Measurements from ENCODE around the gene PKN3.
"Not testable (repeated sequence)": the region's sequence is repeated elsewhere in the genome, so short reads cannot be mapped to it uniquely, and the experiment has no call there.

PKN3 gene

GRCh38 chr9:128702445-128702948 is at the start of gene PKN3:
Gene PKN3, plus strand, starts transcription at chr9:128702503. Its CDS starts 413 bp downstream, at chr9:128702916.
- FAIRE-seq (no peak), DNase-seq (ENCODE audit: insufficient read length, low spot score) (peak; percentile 99)
- TF ChIP-seq POLR2A (IDR thresholded peaks at IDR 0.05; ENCODE audit: low read depth, low read length) = no peak

GRCh38 chr9:128653908-128654307 is 48.4 kb upstream of the PKN3 start:
- FAIRE-seq = no peak

DNA sequence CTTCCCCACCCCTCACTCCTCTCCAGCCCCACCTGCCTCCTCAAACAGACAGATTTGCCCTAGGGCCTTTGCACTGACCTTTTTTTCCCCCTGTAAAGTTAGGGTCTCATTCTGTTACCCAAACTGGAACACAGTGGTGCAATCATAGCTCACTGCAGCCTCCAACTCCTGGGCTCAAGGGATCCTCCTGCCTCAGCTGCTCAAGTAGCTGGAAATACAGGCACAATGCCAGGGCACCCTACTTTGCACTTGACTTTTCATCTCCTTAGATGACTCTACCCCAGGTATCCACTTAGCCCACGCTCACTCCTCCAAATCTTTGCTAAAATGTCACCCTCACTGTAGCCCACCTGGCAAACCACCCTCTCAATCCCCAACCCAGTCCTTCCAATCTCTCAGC is 47.8 kb upstream of the PKN3 start:
- no peak for TF ChIP-seq POLR2A (IDR thresholded peaks at IDR 0.05; ENCODE audit: low read depth, low read length)
- FAIRE-seq (no peak), DNase-seq (ENCODE audit: insufficient read length, low spot score) (no peak)

More at GRCh38 chr9:128653908-128654307, 48.4 kb upstream of the PKN3 start:
- no peak for DNase-seq (ENCODE audit: insufficient read length, low spot score)
- no peak for TF ChIP-seq POLR2A (IDR thresholded peaks at IDR 0.05; ENCODE audit: low read depth, low read length)

DNA sequence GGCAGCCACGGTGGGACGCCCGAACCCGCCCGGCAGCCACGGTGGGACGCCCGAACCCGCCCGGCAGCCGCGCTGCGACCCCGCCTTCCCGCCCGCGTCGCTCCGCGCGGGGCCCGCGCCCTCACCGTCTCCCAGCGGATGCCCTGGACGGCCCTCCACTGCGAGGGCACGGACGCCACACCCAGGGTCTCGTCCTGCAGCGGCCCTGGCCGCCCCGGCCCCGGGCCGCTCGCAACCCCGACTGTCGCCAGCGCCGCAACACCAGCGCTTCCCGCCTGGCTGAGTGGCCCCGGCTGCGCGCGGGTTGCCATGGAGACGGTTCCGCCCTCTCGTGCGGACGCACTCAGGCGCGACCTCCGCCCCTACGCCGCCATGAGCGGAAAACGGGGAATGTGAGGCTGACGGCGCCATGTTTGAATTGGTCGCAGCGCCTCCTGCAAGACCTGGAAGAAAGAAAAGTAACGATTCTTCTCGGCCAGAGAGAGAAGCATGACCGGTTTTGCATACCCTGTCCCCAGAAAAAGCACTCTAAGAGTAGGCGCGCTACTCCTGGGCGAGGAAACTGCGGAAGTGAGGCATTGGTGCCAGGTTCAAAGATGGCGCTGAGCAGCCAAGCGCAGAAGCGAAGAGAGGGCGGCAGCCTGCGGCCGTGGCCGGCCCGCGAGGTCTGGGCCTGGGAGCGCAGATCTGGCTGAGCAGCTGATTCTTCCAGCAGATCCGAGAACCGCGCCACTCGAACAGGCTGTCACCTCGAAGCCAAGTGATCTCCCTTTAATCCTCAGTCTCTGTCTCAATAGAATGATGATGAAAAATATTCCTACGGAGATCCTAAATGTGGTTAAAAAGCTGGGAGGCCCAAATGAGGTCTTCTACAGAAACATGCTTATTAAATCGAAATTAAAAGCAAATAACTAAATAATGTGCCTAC is 45.6 kb upstream of the PKN3 start, which contains the start of gene DYNC2I2:
DYNC2I2 (minus strand) TSS at position 432 of the 928 bp plus-strand sequence; CDS start at position 311, 121 bp downstream.
- FAIRE-seq (no peak), DNase-seq (ENCODE audit: insufficient read length, low spot score) (peak; percentile 99)
- peak; percentile 95 for TF ChIP-seq POLR2A (IDR thresholded peaks at IDR 0.05; ENCODE audit: low read depth, low read length)

DNA sequence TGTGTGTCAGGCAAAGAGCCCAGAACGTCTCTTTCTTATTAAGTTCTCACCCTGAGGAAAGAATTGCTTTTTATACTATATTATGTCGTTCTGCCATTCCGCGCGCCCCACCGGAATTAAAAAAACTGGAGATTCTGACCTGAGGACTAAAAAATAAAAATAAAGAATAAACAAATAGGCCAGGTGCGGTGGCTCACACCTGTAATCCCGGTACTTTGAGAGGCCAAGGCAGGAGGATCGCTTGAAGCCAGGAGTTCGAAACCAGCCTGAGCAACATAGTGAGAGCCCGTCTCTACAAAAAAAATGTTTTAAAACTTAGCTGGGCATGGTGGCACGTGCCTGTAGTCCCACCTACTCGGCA is 45.0 kb upstream of the PKN3 start:
- no peak for TF ChIP-seq POLR2A (IDR thresholded peaks at IDR 0.05; ENCODE audit: low read depth, low read length)
- FAIRE-seq (no peak), DNase-seq (ENCODE audit: insufficient read length, low spot score) (no peak)

DNA sequence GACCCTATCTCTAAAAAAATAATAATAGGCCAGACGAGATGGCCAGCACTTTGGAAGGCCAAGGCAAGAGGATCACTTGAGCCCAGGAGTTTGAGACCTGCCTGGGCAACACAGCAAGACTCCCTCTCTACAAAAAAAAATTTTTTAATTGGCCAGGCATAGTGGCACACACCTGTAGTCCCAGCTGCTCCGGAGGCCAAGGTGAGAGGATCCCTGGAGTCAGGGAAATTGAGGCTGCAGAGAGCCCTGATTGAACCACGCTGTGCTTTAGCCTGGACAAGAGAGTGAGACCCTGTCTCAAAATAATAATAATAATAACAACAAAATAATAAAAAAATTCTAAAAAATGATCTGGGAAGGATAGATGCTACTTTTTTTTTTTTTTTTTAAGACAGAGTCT is 44.5 kb upstream of the PKN3 start:
- FAIRE-seq = no peak
- no peak for TF ChIP-seq POLR2A (IDR thresholded peaks at IDR 0.05; ENCODE audit: low read depth, low read length)
- no peak for DNase-seq (ENCODE audit: insufficient read length, low spot score)

DNA sequence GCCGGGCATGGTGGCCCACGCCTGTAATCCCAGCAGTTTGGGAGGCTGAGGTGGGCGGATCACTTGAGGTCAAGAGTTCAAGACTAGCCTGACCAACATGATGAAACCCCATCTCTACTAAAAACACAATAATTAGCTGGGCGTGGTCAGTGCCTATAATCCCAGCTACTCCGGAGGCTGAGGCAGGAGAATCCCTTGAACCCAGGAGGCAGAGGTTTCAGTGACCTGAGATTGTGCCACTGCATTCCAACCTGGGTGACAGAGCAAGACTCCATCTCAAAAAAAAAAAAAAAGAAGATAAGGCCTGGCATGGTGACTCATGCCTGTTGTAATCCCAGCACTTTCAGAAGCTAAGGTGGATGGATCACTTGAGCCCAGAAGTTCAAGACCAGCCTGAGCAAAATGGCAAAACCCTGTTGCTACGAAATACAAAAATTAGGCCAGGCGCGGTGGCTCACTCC is 35.8 kb upstream of the PKN3 start:
- FAIRE-seq; DNase-seq (ENCODE audit: insufficient read length, low spot score): not testable (repeated sequence)

DNA sequence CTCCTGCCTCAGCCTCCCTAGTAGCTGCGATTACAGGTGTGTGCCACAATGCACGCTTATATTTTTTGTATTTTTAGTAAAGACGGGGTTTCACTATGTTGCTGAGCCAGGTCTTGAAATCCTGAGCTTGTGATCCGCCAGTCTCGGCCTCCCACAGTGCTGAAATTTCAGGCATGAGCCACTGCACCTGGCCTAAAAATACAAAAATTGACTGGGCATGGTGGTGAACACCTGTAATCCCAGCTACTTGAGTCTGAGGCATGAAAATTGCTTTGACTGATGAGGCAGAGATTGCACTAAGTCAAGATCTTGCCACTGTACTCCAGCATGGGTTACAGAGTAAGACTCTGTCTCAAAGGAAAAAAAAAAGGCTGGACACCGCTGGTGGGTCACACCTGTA is 32.5 kb upstream of the PKN3 start:
- no peak for DNase-seq (ENCODE audit: insufficient read length, low spot score)
- TF ChIP-seq POLR2A (IDR thresholded peaks at IDR 0.05; ENCODE audit: low read depth, low read length) = no peak
- no peak for FAIRE-seq

- DNase-seq (ENCODE audit: insufficient read length, low spot score) (no peak), FAIRE-seq (no peak)
- no peak for TF ChIP-seq POLR2A (IDR thresholded peaks at IDR 0.05; ENCODE audit: low read depth, low read length)
Measured at GRCh38 chr9:128675382-128675781, 26.9 kb upstream of the PKN3 start.

GRCh38 chr9:128677794-128678193 is 24.5 kb upstream of the PKN3 start:
- TF ChIP-seq POLR2A (IDR thresholded peaks at IDR 0.05; ENCODE audit: low read depth, low read length) = no peak
- no peak for FAIRE-seq
- DNase-seq (ENCODE audit: insufficient read length, low spot score) = no peak

DNA sequence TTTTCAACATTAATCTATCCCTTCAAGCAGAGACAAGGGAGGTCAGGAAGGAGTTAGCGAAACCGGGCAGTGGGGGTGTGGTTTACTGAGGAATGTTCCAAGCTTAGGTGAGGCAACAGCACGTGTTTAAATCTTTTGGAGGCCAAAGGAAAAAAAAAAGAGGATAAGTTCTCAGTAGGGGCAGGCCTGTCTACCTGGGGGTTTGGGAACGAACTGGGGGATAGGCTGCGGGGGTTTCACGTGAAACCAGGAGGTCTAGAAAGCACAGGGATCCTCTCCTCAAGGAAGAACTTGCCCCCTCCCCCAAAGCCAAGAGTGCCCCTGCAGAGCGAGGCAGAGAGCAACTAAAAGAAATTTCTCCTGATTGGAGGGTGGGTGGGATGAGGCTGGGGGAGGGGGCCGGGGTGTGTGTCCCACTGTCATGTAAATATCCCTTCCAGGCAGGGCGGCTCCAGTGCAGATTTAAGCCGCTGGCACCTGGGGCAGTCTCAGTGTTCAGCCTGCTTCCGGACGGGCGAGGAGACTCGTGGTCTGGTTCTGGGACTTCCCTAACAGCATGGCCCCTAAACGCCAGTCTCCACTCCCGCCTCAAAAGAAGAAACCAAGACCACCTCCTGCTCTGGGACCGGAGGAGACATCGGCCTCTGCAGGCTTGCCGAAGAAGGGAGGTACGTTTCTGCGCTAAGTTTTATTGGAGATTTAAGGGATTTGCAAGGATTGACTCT is 18.8 kb upstream of the PKN3 start:
- TF ChIP-seq POLR2A (IDR thresholded peaks at IDR 0.05; ENCODE audit: low read depth, low read length) = no peak
- FAIRE-seq (no peak), DNase-seq (ENCODE audit: insufficient read length, low spot score) (peak; percentile 17)

DNA sequence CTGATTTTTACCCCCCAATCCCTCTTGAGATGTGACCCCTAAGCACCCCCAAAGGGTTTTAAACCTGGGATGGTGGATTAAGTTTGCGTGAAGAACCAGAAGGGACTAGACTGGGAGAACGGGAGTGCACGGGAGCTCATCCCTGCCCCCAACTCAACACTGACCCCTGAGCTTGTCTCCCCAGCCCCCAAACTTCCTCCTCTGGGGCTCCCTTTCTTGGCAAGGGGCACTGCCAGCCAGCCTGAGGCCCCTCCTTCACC is 18.3 kb upstream of the PKN3 start:
- TF ChIP-seq POLR2A (IDR thresholded peaks at IDR 0.05; ENCODE audit: low read depth, low read length) = no peak
- FAIRE-seq = no peak
- peak; percentile 14 for DNase-seq (ENCODE audit: insufficient read length, low spot score)

- TF ChIP-seq POLR2A (IDR thresholded peaks at IDR 0.05; ENCODE audit: low read depth, low read length) = peak; percentile 79
- DNase-seq (ENCODE audit: insufficient read length, low spot score) (peak; percentile 98), FAIRE-seq (peak; percentile 62)
Measured at GRCh38 chr9:128684325-128685199, 17.7 kb upstream of the PKN3 start.
